Astrocyte (in vitro differentiated cells and primary cell): ENCODE results near the gene IL1RL2.

Experiments
- EZH2 ChIP-seq: IDR thresholded peaks from 2 replicates; pipeline ENCODE4 v1.6.1; 2012; ENCODE audit warnings: mild to moderate bottlenecking, low read length, inconsistent platforms; ENCODE audit not compliant: insufficient read depth
- TF ChIP-seq, protein P1 (sequence below): IDR thresholded peaks from 2 replicates; pipeline ENCODE4 v1.5.1; 2011; ENCODE audit warnings: low read depth, mild to moderate bottlenecking, inconsistent platforms, low read length, moderate library complexity; ENCODE audit not compliant: insufficient read depth

DNA sequence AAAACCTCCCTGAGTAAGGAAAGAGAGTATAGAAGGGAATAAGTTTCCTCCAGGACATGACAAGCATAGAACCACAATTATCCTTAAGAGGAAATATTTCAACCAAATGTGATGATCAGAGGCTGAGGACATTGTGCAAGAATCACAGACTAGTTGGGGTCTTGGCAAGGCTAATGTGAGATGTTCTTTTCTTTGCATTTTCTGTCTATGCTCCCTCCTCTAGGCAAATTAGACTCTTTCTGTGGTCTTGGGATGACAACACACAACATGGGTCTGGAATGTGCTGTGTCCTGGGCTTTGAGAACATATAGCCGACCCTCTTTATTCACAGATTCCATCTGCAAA is 92.5 kb downstream of the IL1RL2 start:
- TF ChIP-seq, protein P1, sequence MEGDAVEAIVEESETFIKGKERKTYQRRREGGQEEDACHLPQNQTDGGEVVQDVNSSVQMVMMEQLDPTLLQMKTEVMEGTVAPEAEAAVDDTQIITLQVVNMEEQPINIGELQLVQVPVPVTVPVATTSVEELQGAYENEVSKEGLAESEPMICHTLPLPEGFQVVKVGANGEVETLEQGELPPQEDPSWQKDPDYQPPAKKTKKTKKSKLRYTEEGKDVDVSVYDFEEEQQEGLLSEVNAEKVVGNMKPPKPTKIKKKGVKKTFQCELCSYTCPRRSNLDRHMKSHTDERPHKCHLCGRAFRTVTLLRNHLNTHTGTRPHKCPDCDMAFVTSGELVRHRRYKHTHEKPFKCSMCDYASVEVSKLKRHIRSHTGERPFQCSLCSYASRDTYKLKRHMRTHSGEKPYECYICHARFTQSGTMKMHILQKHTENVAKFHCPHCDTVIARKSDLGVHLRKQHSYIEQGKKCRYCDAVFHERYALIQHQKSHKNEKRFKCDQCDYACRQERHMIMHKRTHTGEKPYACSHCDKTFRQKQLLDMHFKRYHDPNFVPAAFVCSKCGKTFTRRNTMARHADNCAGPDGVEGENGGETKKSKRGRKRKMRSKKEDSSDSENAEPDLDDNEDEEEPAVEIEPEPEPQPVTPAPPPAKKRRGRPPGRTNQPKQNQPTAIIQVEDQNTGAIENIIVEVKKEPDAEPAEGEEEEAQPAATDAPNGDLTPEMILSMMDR: no peak
- no peak for TF ChIP-seq EZH2
